GM12891 (cell line): ENCODE measurements around the gene TMEM38A.

Experiments used
- PAX5 ChIP-seq: IDR thresholded peaks from 2 replicates; pipeline ENCODE4 v1.6.1; 2011; ENCODE audit warnings: low read length, moderate library complexity, mild to moderate bottlenecking; ENCODE audit not compliant: insufficient read depth, severe bottlenecking
- POLR2A ChIP-seq: IDR thresholded peaks from 2 replicates; pipeline ENCODE4 v1.6.1; 2011; ENCODE audit warnings: low read depth, low read length, control low read depth
- POLR2AphosphoS5 ChIP-seq: IDR thresholded peaks from 2 replicates; pipeline ENCODE4 v1.6.1; 2011; ENCODE audit warnings: low read depth, low read length, control low read depth
- POU2F2 ChIP-seq: IDR thresholded peaks from 2 replicates; pipeline ENCODE4 v1.6.1; 2011; ENCODE audit warnings: low read depth, mild to moderate bottlenecking, control low read depth, low read length, moderate library complexity
- SPI1 ChIP-seq: IDR thresholded peaks from 2 replicates; pipeline ENCODE4 v1.6.1; 2011; ENCODE audit warnings: low read depth, low read length, control low read depth
- TAF1 ChIP-seq: IDR thresholded peaks from 2 replicates; pipeline ENCODE4 v1.6.1; 2011; ENCODE audit warnings: low read depth, low read length, control low read depth

DNA sequence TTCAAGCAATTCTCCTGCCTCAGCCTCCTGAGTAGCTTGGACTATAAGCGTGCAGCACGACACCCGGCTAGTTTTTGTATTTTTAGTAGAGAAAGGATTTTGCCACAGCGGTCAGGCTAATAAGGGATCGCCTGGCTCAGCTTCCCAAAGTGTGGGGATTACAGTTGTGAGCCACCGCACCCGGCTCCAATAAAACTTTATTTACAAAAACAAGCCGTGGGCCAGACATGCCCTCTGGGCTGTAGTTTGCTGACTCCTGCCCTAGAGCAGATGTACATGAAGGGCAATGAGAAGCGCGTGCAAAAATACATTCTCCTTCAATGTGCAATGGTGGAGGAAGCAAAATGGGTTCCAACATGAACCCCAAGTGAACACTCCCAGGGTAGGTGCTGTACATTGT lies 19.2 kb upstream of the TMEM38A start:
- TF ChIP-seq POLR2A (no peak), TAF1 (no peak), PAX5 (no peak), SPI1 (no peak), POLR2AphosphoS5 (no peak), POU2F2 (no peak)
